K562 (cell line): ENCODE data around the gene NDUFA13. TPM values are rescaled to one million over a fixed set of nuclear protein-coding genes. Genes with fewer than 3 reads are reported as not detected.

Source experiments
- ATAC-seq: fragments of 200-7000 bp; cut with Tn5 transposase; 3 replicates; pipeline ENCODE4 v1.9.1; 2020; ENCODE audit warnings: moderate library complexity
- BruUV-seq: library from RNA; stranded (reverse); fragments of 400-500 nt; replicated peaks from 2 replicates; lab custom pipeline; 2021; lab: Mats Ljungman, UMichigan
- CTCF ChIA-PET: fragments of 300-600 bp; formaldehyde crosslinking; extraction: SDS; loops from one replicate; lab custom pipeline; 2021; ENCODE audit warnings: low intra/inter-chr PET ratio; lab: Yijun Ruan, JAX
- POLR2A ChIA-PET: fragments of 300-600, 350-650 bp; sonication (Branson Sonifier 250); formaldehyde crosslinking; extraction: SDS; loops from one replicate; lab custom pipeline; 2021; ENCODE audit warnings: antibody characterized with exemption, inconsistent platforms; lab: Yijun Ruan, JAX
- DNase-seq, 4 experiments: peaks; one replicate each; pipeline versions ENCODE4 v3.0.0 to v3.0.0-alpha.2; 2011 to 2018; ENCODE audit warnings: low spot score in 3 of 4, mixed read lengths in 3 of 4; ENCODE audit errors: extremely low read depth in 1 of 4
- FAIRE-seq: peaks from 2 replicates; lab custom pipeline; 2011; peaks lifted over from hg19 to GRCh38; lab: Jason Lieb, UNC
- H2AFZ ChIP-seq: 2 replicates; pipeline ENCODE4 v1.6.0; 2011; ENCODE audit warnings: low read depth, low read length, control low read depth, inconsistent platforms
- H3K27ac ChIP-seq: fragments of 200-600 bp; 3 replicates; pipeline ENCODE4 v1.8.0; 2011; ENCODE audit warnings: low read depth, mild to moderate bottlenecking, control low read depth, inconsistent platforms, low read length, moderate library complexity, mixed read lengths; ENCODE audit errors: extremely low read depth
- H3K27me3 ChIP-seq, 2 experiments: fragments of 300-600 bp in 1 of 2; 2 replicates in 1 of 2; 3 replicates in 1 of 2; pipeline versions ENCODE4 v1.6.0 to v1.8.0; 2011; ENCODE audit warnings: inconsistent platforms in 2 of 2, low read length in 2 of 2, mild to moderate bottlenecking in 1 of 2, mixed read lengths in 1 of 2, moderate library complexity in 1 of 2; ENCODE audit not compliant: control insufficient read depth in 2 of 2, insufficient read depth in 2 of 2
- H3K36me3 ChIP-seq: fragments of 300-600 bp; 3 replicates; pipeline ENCODE4 v1.8.0; 2011; ENCODE audit warnings: mild to moderate bottlenecking, low read length, inconsistent platforms; ENCODE audit not compliant: control insufficient read depth, insufficient read depth
- H3K4me1 ChIP-seq, 2 experiments: fragments of 200-600 bp in 1 of 2; replicated peaks in 1 of 2; 2 replicates in 1 of 2; 3 replicates in 1 of 2; pipeline versions ENCODE4 v1.5.1 to v1.8.0; 2011; ENCODE audit warnings: inconsistent platforms in 2 of 2, low read length in 2 of 2, mild to moderate bottlenecking in 1 of 2, mixed read lengths in 1 of 2, moderate library complexity in 1 of 2; ENCODE audit not compliant: control insufficient read depth in 2 of 2, insufficient read depth in 2 of 2
- H3K4me2 ChIP-seq: 2 replicates; pipeline ENCODE4 v1.6.1; 2011; ENCODE audit warnings: low read length, control low read depth, inconsistent platforms, mixed read lengths; ENCODE audit not compliant: insufficient read depth
- H3K4me3 ChIP-seq: fragments of 200-600 bp; sonication (generic), shearing (Covaris generic); 2 replicates; pipeline ENCODE4 v1.5.1; 2016; ENCODE audit warnings: control low read depth, inconsistent platforms
- H3K79me2 ChIP-seq: fragments of 200-600 bp; 3 replicates; pipeline ENCODE4 v1.8.0; 2011; ENCODE audit warnings: low read length, inconsistent platforms; ENCODE audit not compliant: control insufficient read depth, insufficient read depth
- H3K9ac ChIP-seq, 2 experiments: 2 replicates each; pipeline versions ENCODE4 v1.6.0 to v1.6.1; 2011; ENCODE audit warnings: low read depth in 2 of 2, low read length in 2 of 2, control low read depth in 1 of 2, inconsistent platforms in 1 of 2, mild to moderate bottlenecking in 1 of 2, mixed read lengths in 1 of 2; ENCODE audit not compliant: insufficient read depth in 1 of 2
- H3K9me1 ChIP-seq: one replicate; pipeline ENCODE4 v1.6.0; 2011; ENCODE audit warnings: inconsistent platforms, mild to moderate bottlenecking, low read length, moderate library complexity; ENCODE audit not compliant: control insufficient read depth, insufficient read depth
- H3K9me3 ChIP-seq: replicated peaks from 2 replicates; pipeline ENCODE4 v1.5.1; 2011; ENCODE audit warnings: low read depth, low read length, inconsistent platforms; ENCODE audit not compliant: control insufficient read depth, insufficient read depth
- H4K20me1 ChIP-seq: replicated peaks from 2 replicates; pipeline ENCODE4 v1.6.1; 2011; ENCODE audit warnings: low read length, inconsistent platforms, mixed read lengths; ENCODE audit not compliant: control insufficient read depth, insufficient read depth
- CHAMP1 ChIP-seq: fragments of 450-650 bp; IDR thresholded peaks from 2 replicates; pipeline ENCODE4 v1.6.1; 2016; ENCODE audit warnings: mild to moderate bottlenecking
- DACH1 ChIP-seq: fragments of 450-650 bp; IDR thresholded peaks from 2 replicates; pipeline ENCODE4 v1.6.1; 2018; ENCODE audit not compliant: partially characterized antibody
- KDM1A ChIP-seq, 2 experiments: fragments of 450-650 bp; IDR thresholded peaks; 2 replicates each; pipeline ENCODE4 v1.6.1; 2016; ENCODE audit warnings: mild to moderate bottlenecking in 2 of 2
- POLR3G ChIP-seq: IDR thresholded peaks from 2 replicates; pipeline ENCODE4 v1.6.1; 2011; ENCODE audit not compliant: insufficient read length, insufficient replicate concordance; ENCODE audit errors: extremely low read depth
- RAD21 ChIP-seq, 2 experiments: fragments of 250-450 bp in 1 of 2; fragments of 450-650 bp in 1 of 2; sonication (Bioruptor Pico) in 1 of 2; formaldehyde crosslinking in 1 of 2; IDR thresholded peaks in 1 of 2; conservative IDR thresholded peaks in 1 of 2; 2 replicates each; pipeline versions ENCODE4 v1.4.0 to v1.8.0; 2020 to 2022; ENCODE audit warnings: mild to moderate bottlenecking in 2 of 2, moderate library complexity in 1 of 2
- ZNF324 ChIP-seq: fragments of 250-450 bp; sonication (Bioruptor Pico); IDR thresholded peaks from 2 replicates; pipeline ENCODE4 v1.4.0; 2020; ENCODE audit warnings: mild to moderate bottlenecking
- ZNF740 ChIP-seq, 3 experiments: fragments of 200-800 bp in 1 of 3; sonication (Bioruptor generic) in 1 of 3; sonication (generic) in 1 of 3; formaldehyde crosslinking in 1 of 3; IDR thresholded peaks; 2 replicates each; pipeline versions ENCODE4 v1.6.1 to v1.8.0; 2016 to 2022; ENCODE audit warnings: mild to moderate bottlenecking in 2 of 3, missing compliant biosample characterization in 2 of 3, missing genetic modification characterization in 2 of 3, missing genetic modification reagents in 1 of 3
- WGBS: fragments of 100-300 bp; shearing (Covaris generic); methylation state at CpG from one replicate; pipeline ENCODE4 v1.1.6; 2016; ENCODE audit warnings: low coverage, mixed read lengths; ENCODE audit not compliant: insufficient coverage; ENCODE audit errors: missing lambda C conversion rate; 5-methylcytosine and 5-hydroxymethylcytosine counted together
- in situ Hi-C: fragments of 300-500 bp; cut with MboI; formaldehyde crosslinking; loops from 4 replicates; pipeline ENCODE4 v1.15.0; 2018; ENCODE audit warnings: inconsistent platforms, mixed read lengths
- intact Hi-C: fragments of 100-400 bp; cut with micrococcal nuclease; formaldehyde crosslinking; loops from 2 replicates; pipeline ENCODE4 v1.14.2; 2022
- polyA plus RNA-seq, 8 experiments: library from polyadenylated mRNA; depleted of rRNA in 4 of 8; stranded (reverse) in 5 of 8; unstranded in 3 of 8; fragments of >200 nt; fragmentation: Nextera tagmentation in 2 of 8; fragmentation: Illumina TruSeq in 1 of 8; extraction: Ambion mirVana in 2 of 8; extraction: Trizol in 1 of 8; gene quantifications; 2 replicates each; pipeline versions ENCODE4 v1.2.1 to v1.2.3, GENCODE V29; 2011 to 2014; ENCODE audit warnings: inconsistent platforms in 1 of 8, missing spikeins in 1 of 8
- total RNA-seq, 7 experiments: library from RNA; depleted of rRNA in 6 of 7; stranded (reverse); fragments of >200 nt in 6 of 7; fragmentation: Illumina TruSeq in 2 of 7; extraction: Trizol in 2 of 7; gene quantifications; 2 replicates each; pipeline versions ENCODE4 v1.2.1 to v1.2.3, GENCODE V29; 2011 to 2021; ENCODE audit warnings: low replicate concordance in 1 of 7

Gene NDUFA13
- total and polyA plus RNA-seq, 9 of the 15 experiments (the other 6 are each of a cell fraction or from before 2014, with no cell fraction given): 146 to 596 (median 429) TPM

- ATAC-seq: no peak
- no TSS peak for BruUV-seq
- peaks cover 0 to 32% of the 10 kb centered on the region in 2 experiments; a peak in 2 of 5 replicates for H3K4me1 ChIP-seq
- intact Hi-C loops: loop anchor here (5.0 kb wide), 1 partner anchor 90 kb away; the partner anchor contains the start of gene GMIP
- peaks cover 2 to 38% of the 10 kb centered on the region in 2 experiments for H3K27me3 ChIP-seq
- no peak overlapping the region for H2AFZ ChIP-seq
- 0 out of 2 replicates have a peak, but pooled peaks cover 5% of the 10 kb centered on the region for H4K20me1 ChIP-seq
- H3K4me2 ChIP-seq: no peak overlapping the region
- no peaks in the 10 kb centered on the region for H3K79me2 ChIP-seq
- DNase-seq: no peak
- no peaks in the 10 kb centered on the region for H3K9me3 ChIP-seq
- CTCF ChIA-PET: no interaction called here
- H3K9me1 ChIP-seq: no peaks in the 10 kb centered on the region
- TF ChIP-seq POLR3G (no peak), DACH1 (no peak), ZNF324 (CRISPR knock-in tag) (no peak)
- TF ChIP-seq, all 486 proteins: peak for 0
- Histone ChIP-seq H3K4me3 (no peak overlapping the region), H3K27ac (no peak overlapping the region), H3K36me3 (no peaks in the 10 kb centered on the region), H3K9ac (peak overlapping the region in 1 of 2 experiments; percentile 71; a peak in 2 of 4 replicates)
- 12% methylated on average over 14 of the region's 14 CpGs for WGBS
- in situ Hi-C loops: loop anchor here (10.0 kb wide), 1 partner anchor 403 kb away; no protein-coding TSS in a partner anchor
- no peak for FAIRE-seq
- POLR2A ChIA-PET: interaction anchor here (0.6 to 1.9 kb wide), 4 partner anchors 19 to 154 kb away, joined by 3 to 7 read pairs (median 4); partner anchors contain the start of gene NDUFA13
Observed at GRCh38 chr19:19551853-19552192, 35.8 kb downstream of the NDUFA13 start.

- BruUV-seq: no TSS peak
- intact Hi-C loops (loop anchor here (5.0 kb wide), 1 partner anchor 90 kb away; the partner anchor contains the start of gene GMIP), in situ Hi-C loops (loop anchor here (10.0 kb wide), 1 partner anchor 402 kb away; no protein-coding TSS in a partner anchor)
- POLR2A ChIA-PET: interaction anchor here (0.6 to 0.8 kb wide), 3 partner anchors 12 to 253 kb away, joined by 3 to 4 read pairs (median 3); no protein-coding TSS in a partner anchor
- no peak overlapping the region for H3K9ac ChIP-seq
- CTCF ChIA-PET: interaction anchor here (1.1 kb wide), 1 partner anchor 687 kb away, joined by 3 read pairs; no protein-coding TSS in a partner anchor
- no peaks in the 10 kb centered on the region for H3K79me2 ChIP-seq
- peaks cover 0 to 30% of the 10 kb centered on the region in 2 experiments; a peak in 2 of 5 replicates for H3K4me1 ChIP-seq
- H2AFZ ChIP-seq: no peak overlapping the region
- no peaks in the 10 kb centered on the region for H3K9me1 ChIP-seq
- FAIRE-seq (no peak), DNase-seq (peak; percentile 57 to 74 (median 72)), ATAC-seq (peak; percentile 80)
- 2% methylated on average over 5 of the region's 6 CpGs for WGBS
- H3K9me3 ChIP-seq: no peaks in the 10 kb centered on the region
- 0 out of 2 replicates have a peak, but pooled peaks cover 5% of the 10 kb centered on the region for H4K20me1 ChIP-seq
- H3K27me3 ChIP-seq: peaks cover 2 to 34% of the 10 kb centered on the region in 2 experiments; a peak in 4 of 5 replicates
- no peak overlapping the region for H3K4me3 ChIP-seq
- H3K27ac ChIP-seq: no peak overlapping the region
- no peaks in the 10 kb centered on the region for H3K36me3 ChIP-seq
- H3K4me2 ChIP-seq: no peak overlapping the region
- TF ChIP-seq KDM1A (IDR thresholded peaks at IDR 0.05): peak in 1 of 2 experiments; percentile 61; a peak in 2 of 4 replicates
- no peak for TF ChIP-seq CHAMP1
- 0 out of 2 replicates have a peak, but pooled peaks have one; percentile 15 for TF ChIP-seq ZNF740 (CRISPR knock-in tag; IDR thresholded peaks at IDR 0.05)
- peak in 1 of 2 experiments; percentile 69; a peak in 2 of 4 replicates for TF ChIP-seq ZNF740 (tag; IDR thresholded peaks at IDR 0.05)
- TF ChIP-seq RAD21 (CRISPR knock-in tag; conservative IDR thresholded peaks at IDR 0.05 in 1 of 2, IDR thresholded peaks at IDR 0.05 in 1 of 2): peak in 1 of 2 experiments; percentile 61; a peak in 2 of 4 replicates
Observed at GRCh38 chr19:19552798-19553197, 36.8 kb downstream of the NDUFA13 start.
